CD4-positive, alpha-beta T cell treated with Interleukin-4 for 1 hour (primary cell): ENCODE results near the gene LIPK.

Source experiments
- DNase-seq, 2 donors: peaks; one replicate each; pipeline ENCODE4 v3.0.0-alpha.2; 2020 to 2022

LIPK gene

GRCh38 chr10:88787463-88787862 is 81.4 kb downstream of the LIPK start:
- no peak for DNase-seq

- DNase-seq: no peak
These were observed 82.9 kb downstream of the LIPK start for GRCh38 chr10:88788924-88789323.

GRCh38 chr10:88791924-88792323 is 85.9 kb downstream of the LIPK start:
- DNase-seq: peak in 1 of 2 donors; percentile 13

GRCh38 chr10:88792661-88793060 is 86.6 kb downstream of the LIPK start:
- DNase-seq: peak; percentile 12 to 72

- peak in 1 of 2 donors; percentile 24 for DNase-seq
These were observed 87.8 kb downstream of the LIPK start for GRCh38 chr10:88793712-88794299.

GRCh38 chr10:88794731-88795130 is 88.7 kb downstream of the LIPK start:
- DNase-seq: no peak

- no peak for DNase-seq
These were observed 94.4 kb downstream of the LIPK start for GRCh38 chr10:88800152-88801125.
